ENCODE measurements around the gene LRFN2. TPM values are rescaled to one million over a fixed set of nuclear protein-coding genes. Genes with fewer than 3 reads are reported as not detected.

The LRFN2 gene
- polyA plus RNA-seq, 1 donor from 2014 or later, result 14.8 TPM

- Histone ChIP-seq H4K20me1 (ENCODE audit: insufficient read depth) (peaks cover 3% of the 10 kb centered on the region), H3K9me3 (ENCODE audit: low read length) (no peaks in the 10 kb centered on the region), H3K79me2 (replicated peaks; ENCODE audit: insufficient read depth, low read length) (no peaks in the 10 kb centered on the region), H3K9me2 (ENCODE audit: insufficient read depth, low read length) (no peaks in the 10 kb centered on the region), H3K27ac (ENCODE audit: low read length) (no peak overlapping the region), H3K36me3 (ENCODE audit: insufficient read depth, low read length) (no peaks in the 10 kb centered on the region), H3K4me2 (ENCODE audit: low read length) (no peak overlapping the region), H3K4me3 (ENCODE audit: low read length) (no peak overlapping the region), H3K27me3 (ENCODE audit: insufficient read depth, low read depth, low read length) (peaks cover 40% of the 10 kb centered on the region), H3F3A (ENCODE audit: insufficient read depth, low read length, poor library complexity, severe bottlenecking) (no peaks in the 10 kb centered on the region), H2AFZ (ENCODE audit: low read depth, low read length) (no peak overlapping the region), H3K9ac (ENCODE audit: low read length) (no peak overlapping the region)
- TF ChIP-seq POLR2AphosphoS5 (IDR thresholded peaks at IDR 0.05) (peak; percentile 88), EP300 (conservative IDR thresholded peaks at IDR 0.05; ENCODE audit: poor library complexity, severe bottlenecking) (peak; percentile 68), REST (IDR thresholded peaks at IDR 0.05; ENCODE audit: borderline replicate concordance) (no peak), EZH2 (IDR thresholded peaks at IDR 0.05; ENCODE audit: borderline replicate concordance, insufficient read depth, low read length, poor library complexity, severe bottlenecking) (no peak), CTCF (IDR thresholded peaks at IDR 0.05; ENCODE audit: poor library complexity, severe bottlenecking) (no peak), RAD21 (conservative IDR thresholded peaks at IDR 0.05) (no peak), SMC3 (conservative IDR thresholded peaks at IDR 0.05; ENCODE audit: poor library complexity) (peak; percentile 4), TAF1 (IDR thresholded peaks at IDR 0.05; ENCODE audit: low read depth) (no peak), MXI1 (conservative IDR thresholded peaks at IDR 0.05; ENCODE audit: poor library complexity, severe bottlenecking) (no peak)
Observed at GRCh38 chr6:40524797-40525585, 62.2 kb downstream of the LRFN2 start.

- no peaks in the 10 kb centered on the region for H3F3A ChIP-seq (ENCODE audit: insufficient read depth, low read length, poor library complexity, severe bottlenecking)
- H3K4me2 ChIP-seq (ENCODE audit: low read length), result no peak overlapping the region
- no peaks in the 10 kb centered on the region for H3K36me3 ChIP-seq (ENCODE audit: insufficient read depth, low read length)
- H2AFZ ChIP-seq (ENCODE audit: low read depth, low read length), result no peak overlapping the region
- peaks cover 4% of the 10 kb centered on the region for H3K9me3 ChIP-seq (ENCODE audit: low read length)
- H3K9ac ChIP-seq (ENCODE audit: low read length), result no peak overlapping the region
- H3K27ac ChIP-seq (ENCODE audit: low read length), result no peak overlapping the region
- no peak overlapping the region for H3K4me3 ChIP-seq (ENCODE audit: low read length)
- no peaks in the 10 kb centered on the region for H3K79me2 ChIP-seq (replicated peaks; ENCODE audit: insufficient read depth, low read length)
- no peak for TF ChIP-seq EP300 (conservative IDR thresholded peaks at IDR 0.05; ENCODE audit: poor library complexity, severe bottlenecking)
- TF ChIP-seq SMC3 (conservative IDR thresholded peaks at IDR 0.05; ENCODE audit: poor library complexity), result no peak
- TF ChIP-seq EZH2 (IDR thresholded peaks at IDR 0.05; ENCODE audit: borderline replicate concordance, insufficient read depth, low read length, poor library complexity, severe bottlenecking), result no peak
- TF ChIP-seq TAF1 (IDR thresholded peaks at IDR 0.05; ENCODE audit: low read depth), result no peak
- TF ChIP-seq RAD21 (conservative IDR thresholded peaks at IDR 0.05), result no peak
- TF ChIP-seq CTCF (IDR thresholded peaks at IDR 0.05; ENCODE audit: poor library complexity, severe bottlenecking), result no peak
- H3K27me3 ChIP-seq (ENCODE audit: insufficient read depth, low read depth, low read length), result peaks cover 46% of the 10 kb centered on the region
- no peaks in the 10 kb centered on the region for H3K9me2 ChIP-seq (ENCODE audit: insufficient read depth, low read length)
- peaks cover 3% of the 10 kb centered on the region for H4K20me1 ChIP-seq (ENCODE audit: insufficient read depth)
Observed at GRCh38 chr6:40523505-40524172, 63.5 kb downstream of the LRFN2 start.

Data from neural cell (in vitro differentiated cells).